GM23248 (cell line): Measurements from ENCODE around the gene CEP41. TPM values are rescaled to one million over a fixed set of nuclear protein-coding genes. Genes with fewer than 3 reads are reported as not detected.
A peak's percentile ranks its signal among the peaks of the same experiment; 100 is the strongest.

Experiments
- DNase-seq: peaks from one replicate; pipeline ENCODE4 v3.0.0-alpha.2; 2015
- H2AFZ ChIP-seq: fragments of 200-600 bp; sonication (generic); 2 replicates; pipeline ENCODE4 v1.6.1; 2016; ENCODE audit warnings: antibody characterized with exemption
- H3F3A ChIP-seq: fragments of 200-600 bp; sonication (generic); 2 replicates; pipeline ENCODE4 v1.6.1; 2016; ENCODE audit warnings: mild to moderate bottlenecking, antibody characterized with exemption, mixed run types; ENCODE audit not compliant: insufficient read depth
- H3K27ac ChIP-seq: fragments of 200-600 bp; sonication (generic); 2 replicates; pipeline ENCODE4 v1.5.1; 2016; ENCODE audit warnings: mild to moderate bottlenecking
- H3K27me3 ChIP-seq: fragments of 200-600 bp; sonication (generic); replicated peaks from 2 replicates; pipeline ENCODE4 v1.6.1; 2016; ENCODE audit warnings: mild to moderate bottlenecking; ENCODE audit not compliant: insufficient read depth
- H3K36me3 ChIP-seq: fragments of 200-600 bp; sonication (generic); 2 replicates; pipeline ENCODE4 v1.6.1; 2016; ENCODE audit warnings: low read depth, mild to moderate bottlenecking
- H3K4me1 ChIP-seq: fragments of 200-600 bp; sonication (generic); 2 replicates; pipeline ENCODE4 v1.6.1; 2016; ENCODE audit warnings: mild to moderate bottlenecking; ENCODE audit not compliant: insufficient read depth
- H3K4me2 ChIP-seq: fragments of 200-600 bp; sonication (generic); one replicate; pipeline ENCODE4 v1.6.1; 2016; ENCODE audit warnings: mild to moderate bottlenecking; ENCODE audit not compliant: unreplicated experiment
- H3K4me3 ChIP-seq: fragments of 200-600 bp; sonication (generic); 2 replicates; pipeline ENCODE4 v1.5.1; 2016; ENCODE audit warnings: mild to moderate bottlenecking
- H3K79me2 ChIP-seq: fragments of 200-600 bp; sonication (generic); 2 replicates; pipeline ENCODE4 v1.6.1; 2016; ENCODE audit warnings: mild to moderate bottlenecking; ENCODE audit not compliant: insufficient read depth
- H3K9ac ChIP-seq: fragments of 200-600 bp; sonication (generic); 2 replicates; pipeline ENCODE4 v1.6.1; 2016; ENCODE audit warnings: mild to moderate bottlenecking
- H3K9me2 ChIP-seq: fragments of 200-600 bp; sonication (generic); 2 replicates; pipeline ENCODE4 v1.6.1; 2016; ENCODE audit warnings: mixed run types, mild to moderate bottlenecking, moderate library complexity; ENCODE audit not compliant: insufficient read depth
- H3K9me3 ChIP-seq: fragments of 200-600 bp; sonication (generic); one replicate; pipeline ENCODE4 v1.6.1; 2017; ENCODE audit warnings: low read depth
- H4K20me1 ChIP-seq: fragments of 200-600 bp; sonication (generic); 2 replicates; pipeline ENCODE4 v1.6.0; 2016; ENCODE audit not compliant: insufficient read depth
- EZH2 ChIP-seq: fragments of 200-600 bp; sonication (generic); IDR thresholded peaks from 2 replicates; pipeline ENCODE4 v1.6.1; 2018; ENCODE audit warnings: antibody characterized with exemption, mild to moderate bottlenecking; ENCODE audit not compliant: insufficient read depth, poor library complexity, severe bottlenecking
- EZH2phosphoT487 ChIP-seq: fragments of 200-600 bp; sonication (generic); IDR thresholded peaks from 2 replicates; pipeline ENCODE4 v1.6.1; 2018; ENCODE audit warnings: antibody characterized with exemption, moderate library complexity, mild to moderate bottlenecking, low read depth; ENCODE audit not compliant: insufficient read depth
- WGBS, 2 experiments: methylation state at CpG; one replicate each; pipeline ENCODE4 v1.1.6; 2015 to 2017; ENCODE audit warnings: low lambda C conversion rate in 2 of 2, low coverage in 1 of 2; ENCODE audit errors: missing lambda C conversion rate in 2 of 2; 5-methylcytosine and 5-hydroxymethylcytosine counted together
- in situ Hi-C: fragments of 300-500 bp; cut with MboI; formaldehyde crosslinking; loops from 2 replicates; pipeline ENCODE4 v1.15.0; 2020
- polyA plus RNA-seq: library from polyadenylated mRNA; unstranded; fragments of >200 nt; fragmentation: Nextera tagmentation; extraction: Ambion mirVana; gene quantifications from 2 replicates; pipeline ENCODE4 v1.2.1, GENCODE V29; 2016
- small RNA-seq: library from RNA; depleted of rRNA; stranded (forward); fragments of <200 nt; gene quantifications from one replicate; pipeline ENCODE3, GENCODE V24; 2014; ENCODE audit warnings: low read depth, low replicate concordance
- total RNA-seq: library from RNA; depleted of rRNA; stranded (reverse); fragments of >200 nt; shearing (Covaris generic); gene quantifications from 2 replicates; pipeline ENCODE4 v1.2.3, GENCODE V29; 2014; rRNA removed

Gene CEP41
- total and polyA plus RNA-seq, 2 experiments from 2014 or later = 18.3 to 32.3 TPM

DNA sequence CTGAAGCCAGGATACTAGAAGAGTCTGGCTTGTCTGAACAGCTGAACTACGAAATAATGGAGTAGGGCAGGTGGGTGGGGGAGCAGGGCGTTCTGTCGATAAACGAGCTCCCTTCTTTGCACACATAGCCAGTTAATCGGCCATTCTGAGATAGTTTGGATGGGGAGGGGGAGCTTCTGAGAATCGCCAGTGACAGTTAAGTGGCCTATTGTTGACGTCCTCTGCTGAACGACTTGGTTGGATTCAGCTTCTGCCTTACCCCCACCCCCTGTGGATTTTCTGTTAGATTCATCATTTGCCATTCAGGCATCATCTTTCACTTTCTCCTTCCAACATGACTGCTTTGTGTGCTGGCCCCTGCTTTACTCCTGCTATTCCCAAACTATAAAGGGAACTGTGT is 95.7 kb downstream of the CEP41 start:
- Histone ChIP-seq H3K27ac (no peak overlapping the region), H3K9me2 (no peaks in the 10 kb centered on the region), H3K79me2 (no peaks in the 10 kb centered on the region), H2AFZ (peak overlapping the region; percentile 66), H4K20me1 (no peaks in the 10 kb centered on the region), H3F3A (no peaks in the 10 kb centered on the region), H3K27me3 (no peaks in the 10 kb centered on the region), H3K4me1 (no peaks in the 10 kb centered on the region; the same call in 1 of the 2 replicates), H3K9me3 (no peaks in the 10 kb centered on the region), H3K36me3 (no peaks in the 10 kb centered on the region), H3K4me2 (peak overlapping the region; percentile 9), H3K9ac (no peak overlapping the region), H3K4me3 (no peak overlapping the region)
- WGBS, 2 experiments = 9 to 20% methylated on average over 8 of the region's 8 CpGs
- no peak for DNase-seq
- no peak for TF ChIP-seq EZH2phosphoT487
- no peak for TF ChIP-seq EZH2
- in situ Hi-C loops = no loop called here

DNA sequence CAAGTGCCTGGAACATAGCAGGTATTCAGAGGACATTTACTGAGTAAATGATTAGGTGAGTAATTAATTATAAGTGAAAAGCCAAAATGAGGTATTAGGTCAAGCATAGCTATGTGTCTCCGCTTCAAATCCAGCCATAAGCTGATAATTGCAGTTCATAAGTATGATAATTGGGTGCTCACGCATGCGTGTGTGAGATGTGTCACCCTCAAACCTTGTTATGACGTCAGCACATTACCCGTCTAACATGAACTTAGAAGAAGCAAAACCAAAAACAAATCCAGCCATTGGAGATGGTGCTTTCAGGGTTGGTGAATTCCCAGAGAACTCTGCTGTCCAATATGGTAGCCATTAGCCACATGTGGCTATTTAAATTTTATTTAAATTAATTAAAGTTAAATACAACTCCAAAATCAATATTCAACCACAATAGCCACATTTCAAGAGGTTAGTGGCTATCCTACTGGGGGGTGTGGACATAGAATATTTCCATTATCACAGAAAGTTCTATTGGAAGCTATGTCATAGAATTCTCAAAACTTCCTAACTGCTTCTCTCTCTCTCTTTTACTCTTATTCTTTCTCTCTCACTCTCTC is 96.4 kb downstream of the CEP41 start, which contains the start of gene CPA5:
TSS of gene CPA5 (plus strand) at position 546 of the 596 bp plus-strand sequence. CDS start 1,670 bp downstream, outside the sequence.
- peak within 1 kb of the TSS; percentile 9 for H3K4me2 ChIP-seq

More for the DNA sequence above, 96.4 kb downstream of the CEP41 start, which contains the start of gene CPA5:
- Histone ChIP-seq H3K79me2 (no peaks in the 10 kb centered on the region), H3K27me3 (no peaks in the 10 kb centered on the region), H4K20me1 (no peaks in the 10 kb centered on the region), H3K27ac (no peak within 1 kb of the TSS), H3K9me2 (no peaks in the 10 kb centered on the region), H3K4me1 (no peaks in the 10 kb centered on the region; the same call in 1 of the 2 replicates), H3K9me3 (no peaks in the 10 kb centered on the region), H2AFZ (peak within 1 kb of the TSS; percentile 66), H3K4me3 (no peak within 1 kb of the TSS), H3K36me3 (no peaks in the 10 kb centered on the region), H3K9ac (no peak within 1 kb of the TSS), H3F3A (no peaks in the 10 kb centered on the region)
- WGBS, 2 experiments = 86 to 89% methylated on average over 5 of the region's 5 CpGs
- in situ Hi-C loops = no loop called here
- TF ChIP-seq EZH2phosphoT487 = no peak
- TF ChIP-seq EZH2 = no peak
- DNase-seq = no peak

Small RNA genes within 50 kb of the gene (small RNA-seq; reads per million reads assigned to genes)
- gene RF02148 (not detected), gene RF02149 (not detected), gene RF02150 (not detected)

Other genes starting within 250 kb of the CEP41 start
- gene TMEM209, start 235.6 kb downstream of the CEP41 start, total RNA-seq = 11.7 and 16.4 TPM in 2 replicates
- 17.0 and 18.3 TPM in 2 replicates for gene TMEM209, start 235.6 kb downstream of the CEP41 start, polyA plus RNA-seq
- gene SSMEM1, start 233.2 kb downstream of the CEP41 start, total RNA-seq = not detected in 2 replicates
- gene SSMEM1, start 233.2 kb downstream of the CEP41 start, polyA plus RNA-seq = not detected in 2 replicates
- gene CPA2, start 174.2 kb downstream of the CEP41 start, total RNA-seq = not detected in 2 replicates
- not detected in 2 replicates for gene CPA2, start 174.2 kb downstream of the CEP41 start, polyA plus RNA-seq
- gene CPA4, start 147.9 kb downstream of the CEP41 start, total RNA-seq = 8.6 and 16.7 TPM in 2 replicates
- 10.4 and 11.9 TPM in 2 replicates for gene CPA4, start 147.9 kb downstream of the CEP41 start, polyA plus RNA-seq
- not detected in 2 replicates for gene CPA5, start 96.2 kb downstream of the CEP41 start, total RNA-seq
- 0.23 TPM in 1 of 2 replicates, not detected in the other for gene CPA5, start 96.2 kb downstream of the CEP41 start, polyA plus RNA-seq
- gene CPA1, start 60.5 kb downstream of the CEP41 start, total RNA-seq = not detected in 2 replicates
- gene CPA1, start 60.5 kb downstream of the CEP41 start, polyA plus RNA-seq = not detected in 2 replicates
- gene MEST, start 51.1 kb upstream of the CEP41 start, total RNA-seq = 7.5 and 12.6 TPM in 2 replicates
- 8.5 and 9.1 TPM in 2 replicates for gene MEST, start 51.1 kb upstream of the CEP41 start, polyA plus RNA-seq
- 29.7 and 35.2 TPM in 2 replicates for gene COPG2, start 227.7 kb upstream of the CEP41 start, total RNA-seq
- 3.4 and 3.5 TPM in 2 replicates for gene COPG2, start 227.7 kb upstream of the CEP41 start, polyA plus RNA-seq
- gene TSGA13, start 245.5 kb upstream of the CEP41 start, total RNA-seq = not detected in 2 replicates
- gene TSGA13, start 245.5 kb upstream of the CEP41 start, polyA plus RNA-seq = not detected in 2 replicates